Cardiac muscle cell (in vitro differentiated cells and primary cell): ENCODE results near the gene SIGLEC6. TPM values are rescaled to one million over a fixed set of nuclear protein-coding genes. Genes with fewer than 3 reads are reported as not detected.

Source experiments
- DNase-seq, 2 donors: peaks; one replicate each; pipeline versions ENCODE4 v3.0.0 to v3.0.0-alpha.2; 2010 to 2017; ENCODE audit warnings: low read depth in 1 of 2, low spot score in 1 of 2
- H3K27ac ChIP-seq: fragments of 200-600 bp; sonication (generic); 2 replicates; pipeline ENCODE4 v1.5.1; 2016
- H3K27me3 ChIP-seq: fragments of 200-600 bp; sonication (generic); 2 replicates; pipeline ENCODE4 v1.6.0; 2016; ENCODE audit warnings: control low read depth
- H3K36me3 ChIP-seq: fragments of 200-600 bp; sonication (generic); 2 replicates; pipeline ENCODE4 v1.5.1; 2016; ENCODE audit warnings: control low read depth
- H3K4me1 ChIP-seq: fragments of 200-600 bp; sonication (generic); 2 replicates; pipeline ENCODE4 v1.8.1; 2017; ENCODE audit warnings: low read depth, mild to moderate bottlenecking, mixed run types
- H3K4me3 ChIP-seq: fragments of 200-600 bp; sonication (generic); 2 replicates; pipeline ENCODE4 v1.5.1; 2016; ENCODE audit warnings: mild to moderate bottlenecking
- H3K9me3 ChIP-seq: fragments of 200-600 bp; sonication (generic); 2 replicates; pipeline ENCODE4 v1.5.1; 2017; ENCODE audit warnings: low read depth, mild to moderate bottlenecking, control low read depth
- CTCF ChIP-seq: IDR thresholded peaks from 2 replicates; pipeline ENCODE4 v1.5.1; 2012; ENCODE audit warnings: low read depth, mild to moderate bottlenecking, low read length
- polyA plus RNA-seq: library from polyadenylated mRNA; unstranded; fragments of >200 nt; fragmentation: Nextera tagmentation; extraction: Ambion mirVana; gene quantifications from 2 replicates; pipeline ENCODE4 v1.2.1, GENCODE V29; 2016
- total RNA-seq: library from RNA; depleted of rRNA; stranded (reverse); fragments of >200 nt; gene quantifications from 2 replicates; pipeline ENCODE4 v1.2.3, GENCODE V29; 2016

The SIGLEC6 gene
- total and polyA plus RNA-seq, 2 experiments from 2014 or later = not detected

GRCh38 chr19:51507640-51508058 lies 23.8 kb downstream of the SIGLEC6 start:
- no peak overlapping the region for H3K4me3 ChIP-seq
- H3K27ac ChIP-seq = no peak overlapping the region
- no peaks in the 10 kb centered on the region for H3K9me3 ChIP-seq
- H3K36me3 ChIP-seq = no peaks in the 10 kb centered on the region
- H3K4me1 ChIP-seq = no peaks in the 10 kb centered on the region
- H3K27me3 ChIP-seq = no peaks in the 10 kb centered on the region
- DNase-seq = no peak
- TF ChIP-seq CTCF = no peak

- no peak for DNase-seq
- H3K4me1 ChIP-seq = no peaks in the 10 kb centered on the region
- no peaks in the 10 kb centered on the region for H3K27me3 ChIP-seq
- no peaks in the 10 kb centered on the region for H3K9me3 ChIP-seq
- TF ChIP-seq CTCF = no peak
- no peak overlapping the region for H3K27ac ChIP-seq
- H3K36me3 ChIP-seq = no peaks in the 10 kb centered on the region
- H3K4me3 ChIP-seq = no peak overlapping the region
These were observed 24.3 kb downstream of the SIGLEC6 start for GRCh38 chr19:51507192-51507591.

GRCh38 chr19:51505904-51506303 lies 25.6 kb downstream of the SIGLEC6 start:
- Histone ChIP-seq H3K9me3 (no peaks in the 10 kb centered on the region), H3K36me3 (no peaks in the 10 kb centered on the region), H3K27ac (no peak overlapping the region), H3K27me3 (no peaks in the 10 kb centered on the region), H3K4me1 (no peaks in the 10 kb centered on the region), H3K4me3 (no peak overlapping the region)
- TF ChIP-seq CTCF = no peak
- DNase-seq = no peak

- Histone ChIP-seq H3K4me1 (no peaks in the 10 kb centered on the region), H3K36me3 (no peaks in the 10 kb centered on the region), H3K27ac (no peak overlapping the region), H3K4me3 (no peak overlapping the region), H3K9me3 (no peaks in the 10 kb centered on the region), H3K27me3 (no peaks in the 10 kb centered on the region)
- no peak for TF ChIP-seq CTCF
- no peak for DNase-seq
These were observed 27.6 kb downstream of the SIGLEC6 start for GRCh38 chr19:51503896-51504295.

- H3K4me1 ChIP-seq = no peaks in the 10 kb centered on the region
- no peaks in the 10 kb centered on the region for H3K9me3 ChIP-seq
- H3K4me3 ChIP-seq = no peak overlapping the region
- DNase-seq = no peak
- H3K27me3 ChIP-seq = no peaks in the 10 kb centered on the region
- no peak overlapping the region for H3K27ac ChIP-seq
- no peaks in the 10 kb centered on the region for H3K36me3 ChIP-seq
- no peak for TF ChIP-seq CTCF
These were observed 28.1 kb downstream of the SIGLEC6 start for GRCh38 chr19:51503286-51503817.
